VCaP (cell line): Measurements from ENCODE around the gene SEMA4C.

ENCODE experiments used
- H3K27ac ChIP-seq: fragments of 450-650 bp; 2 replicates; pipeline ENCODE4 v1.5.1; 2017
- TF ChIP-seq, protein P1 (sequence below): fragments of 450-650 bp; conservative IDR thresholded peaks from 2 replicates; pipeline ENCODE4 v1.5.1; 2017; ENCODE audit warnings: mild to moderate bottlenecking, moderate library complexity

Gene SEMA4C

DNA sequence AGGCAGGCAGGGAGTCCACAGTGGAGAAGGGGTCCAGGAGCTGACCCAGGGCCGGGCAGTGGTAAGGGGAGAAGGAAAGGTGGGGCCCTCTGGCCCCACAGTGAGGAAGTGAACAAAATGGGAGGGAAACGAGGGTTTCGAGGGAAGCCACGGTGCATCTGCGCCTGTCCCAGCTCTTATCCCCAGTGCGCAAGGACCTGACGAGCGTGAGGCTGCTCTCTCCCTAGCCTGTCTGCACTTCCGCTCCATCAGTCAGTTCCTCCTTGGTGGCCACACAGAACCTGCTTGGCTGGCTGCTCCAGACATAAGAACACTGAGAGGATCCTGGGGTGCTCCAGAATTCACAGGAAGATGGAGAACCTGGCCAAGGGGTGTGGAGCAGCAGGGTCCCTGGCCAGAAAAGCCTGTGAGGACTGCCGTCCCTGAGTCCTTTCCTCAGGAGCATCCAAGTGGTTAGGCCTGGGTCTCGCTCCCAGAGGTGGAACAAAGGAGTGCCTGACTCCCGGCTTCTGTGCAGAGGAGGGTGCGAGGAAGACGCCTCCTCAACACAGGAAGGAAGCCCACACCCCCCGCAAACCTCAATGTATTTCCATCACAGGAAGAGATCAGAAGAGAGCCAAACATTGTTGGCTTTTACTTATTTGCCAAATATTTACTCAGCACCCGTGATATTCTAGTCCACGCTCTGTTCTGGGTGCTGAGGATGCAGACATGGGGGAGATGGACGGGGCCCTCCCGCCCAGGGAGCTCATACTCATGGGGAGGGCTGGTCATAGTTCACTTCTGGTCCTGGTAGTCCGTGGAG lies 43.7 kb upstream of the SEMA4C start:
- H3K27ac ChIP-seq = no peak overlapping the region
- TF ChIP-seq, protein P1, sequence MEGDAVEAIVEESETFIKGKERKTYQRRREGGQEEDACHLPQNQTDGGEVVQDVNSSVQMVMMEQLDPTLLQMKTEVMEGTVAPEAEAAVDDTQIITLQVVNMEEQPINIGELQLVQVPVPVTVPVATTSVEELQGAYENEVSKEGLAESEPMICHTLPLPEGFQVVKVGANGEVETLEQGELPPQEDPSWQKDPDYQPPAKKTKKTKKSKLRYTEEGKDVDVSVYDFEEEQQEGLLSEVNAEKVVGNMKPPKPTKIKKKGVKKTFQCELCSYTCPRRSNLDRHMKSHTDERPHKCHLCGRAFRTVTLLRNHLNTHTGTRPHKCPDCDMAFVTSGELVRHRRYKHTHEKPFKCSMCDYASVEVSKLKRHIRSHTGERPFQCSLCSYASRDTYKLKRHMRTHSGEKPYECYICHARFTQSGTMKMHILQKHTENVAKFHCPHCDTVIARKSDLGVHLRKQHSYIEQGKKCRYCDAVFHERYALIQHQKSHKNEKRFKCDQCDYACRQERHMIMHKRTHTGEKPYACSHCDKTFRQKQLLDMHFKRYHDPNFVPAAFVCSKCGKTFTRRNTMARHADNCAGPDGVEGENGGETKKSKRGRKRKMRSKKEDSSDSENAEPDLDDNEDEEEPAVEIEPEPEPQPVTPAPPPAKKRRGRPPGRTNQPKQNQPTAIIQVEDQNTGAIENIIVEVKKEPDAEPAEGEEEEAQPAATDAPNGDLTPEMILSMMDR = no peak

- no peak overlapping the region for H3K27ac ChIP-seq
- TF ChIP-seq, protein P1 = no peak
Observed at GRCh38 chr2:96913117-96913397, 43.2 kb upstream of the SEMA4C start.

DNA sequence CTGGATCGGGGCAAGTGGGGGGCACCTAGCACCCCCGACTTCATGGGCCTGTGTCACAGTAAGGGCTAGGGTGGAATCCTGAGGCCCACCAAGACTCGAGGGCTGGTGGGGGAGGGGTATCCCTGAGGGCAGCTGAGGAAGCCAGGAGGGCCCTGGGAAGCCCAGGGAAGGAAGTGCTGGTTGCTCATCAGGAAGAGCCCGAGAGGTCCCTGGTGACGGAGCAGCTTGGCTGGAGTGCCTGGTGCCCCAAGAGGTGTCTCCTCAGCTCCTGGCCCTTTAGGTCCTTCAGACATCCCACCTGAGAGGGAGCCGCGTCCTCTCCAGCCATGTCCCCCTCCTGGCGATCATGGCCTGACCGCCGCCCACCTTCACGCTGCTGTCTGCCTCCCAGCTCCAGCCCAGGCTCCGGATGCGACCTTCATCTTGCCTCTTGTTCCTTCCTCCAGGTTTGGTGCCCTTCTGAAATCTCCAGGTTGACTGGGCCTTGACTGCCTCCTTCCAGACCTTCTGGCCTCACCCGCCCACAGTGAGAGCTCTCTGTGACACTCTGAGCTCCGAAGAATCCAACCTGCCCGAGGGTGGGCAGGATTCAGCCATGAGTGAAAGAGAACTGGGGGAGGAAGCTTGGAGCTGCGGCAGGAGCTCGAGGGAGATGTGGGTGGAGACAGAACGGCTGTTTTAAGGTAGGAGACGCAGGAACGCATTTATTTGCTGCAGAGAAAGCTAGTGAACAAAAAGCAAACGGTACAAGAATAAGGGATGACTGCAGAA lies 42.7 kb upstream of the SEMA4C start:
- no peak overlapping the region for H3K27ac ChIP-seq
- TF ChIP-seq, protein P1 = no peak

GRCh38 chr2:96909611-96910021 lies 39.7 kb upstream of the SEMA4C start:
- TF ChIP-seq, protein P1 = no peak
- no peak overlapping the region for H3K27ac ChIP-seq

- TF ChIP-seq, protein P1 = no peak
- H3K27ac ChIP-seq = peak overlapping the region; percentile 71
Observed at GRCh38 chr2:96907115-96908041, 37.5 kb upstream of the SEMA4C start.

DNA sequence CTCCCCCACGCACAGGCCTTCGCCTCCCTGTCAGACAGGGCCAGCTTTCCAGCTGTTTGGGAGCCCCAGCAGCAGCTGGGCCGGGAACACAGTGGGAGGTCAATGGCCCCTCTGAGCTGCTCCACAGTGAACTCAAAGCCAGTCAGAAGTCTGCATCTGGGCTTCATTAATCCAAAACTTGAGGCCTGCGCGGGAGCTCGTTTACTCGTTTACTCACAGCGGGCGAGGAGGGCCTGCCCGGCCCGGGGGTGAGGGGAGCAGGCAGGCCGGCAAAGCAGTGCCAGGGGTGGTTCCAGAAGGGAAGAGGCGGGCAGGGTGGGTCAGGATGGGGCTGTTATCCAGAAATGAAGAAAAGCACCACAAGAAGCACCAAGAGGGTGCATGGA lies 36.8 kb upstream of the SEMA4C start:
- H3K27ac ChIP-seq = peak overlapping the region; percentile 71

More for the DNA sequence above, 36.8 kb upstream of the SEMA4C start:
- TF ChIP-seq, protein P1 = no peak
